B cell (primary cell): ENCODE results near the gene CABCOCO1.

Experiments
- EZH2 ChIP-seq: IDR thresholded peaks from 2 replicates; pipeline ENCODE4 v1.6.1; 2012; ENCODE audit warnings: borderline replicate concordance, low read depth, mild to moderate bottlenecking, moderate library complexity, low read length; ENCODE audit not compliant: insufficient read depth, poor library complexity, severe bottlenecking
- TF ChIP-seq, protein P1 (sequence below): fragments of 200-600 bp; IDR thresholded peaks from one replicate; pipeline ENCODE4 v1.8.0; 2022; ENCODE audit warnings: antibody characterized with exemption, mild to moderate bottlenecking

DNA sequence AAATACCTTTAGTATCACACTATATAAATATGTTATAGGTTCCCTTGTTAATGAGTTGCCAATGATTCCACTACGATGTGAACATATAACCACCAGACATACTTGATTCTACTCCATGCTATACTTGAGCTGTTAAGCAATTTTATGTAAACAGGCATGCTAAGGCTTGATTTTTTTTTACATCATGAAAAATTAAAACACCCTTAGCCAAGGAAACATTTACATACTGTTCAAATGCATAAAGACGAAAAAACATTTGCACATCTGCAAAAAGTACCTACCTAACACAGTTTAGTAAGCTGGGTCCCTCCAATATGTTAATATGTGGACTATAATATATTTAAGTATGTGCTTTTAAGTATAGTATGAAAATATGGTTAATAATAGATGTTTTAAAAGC lies 9.0 kb upstream of the CABCOCO1 start:
- TF ChIP-seq EZH2, result no peak
- TF ChIP-seq, protein P1, sequence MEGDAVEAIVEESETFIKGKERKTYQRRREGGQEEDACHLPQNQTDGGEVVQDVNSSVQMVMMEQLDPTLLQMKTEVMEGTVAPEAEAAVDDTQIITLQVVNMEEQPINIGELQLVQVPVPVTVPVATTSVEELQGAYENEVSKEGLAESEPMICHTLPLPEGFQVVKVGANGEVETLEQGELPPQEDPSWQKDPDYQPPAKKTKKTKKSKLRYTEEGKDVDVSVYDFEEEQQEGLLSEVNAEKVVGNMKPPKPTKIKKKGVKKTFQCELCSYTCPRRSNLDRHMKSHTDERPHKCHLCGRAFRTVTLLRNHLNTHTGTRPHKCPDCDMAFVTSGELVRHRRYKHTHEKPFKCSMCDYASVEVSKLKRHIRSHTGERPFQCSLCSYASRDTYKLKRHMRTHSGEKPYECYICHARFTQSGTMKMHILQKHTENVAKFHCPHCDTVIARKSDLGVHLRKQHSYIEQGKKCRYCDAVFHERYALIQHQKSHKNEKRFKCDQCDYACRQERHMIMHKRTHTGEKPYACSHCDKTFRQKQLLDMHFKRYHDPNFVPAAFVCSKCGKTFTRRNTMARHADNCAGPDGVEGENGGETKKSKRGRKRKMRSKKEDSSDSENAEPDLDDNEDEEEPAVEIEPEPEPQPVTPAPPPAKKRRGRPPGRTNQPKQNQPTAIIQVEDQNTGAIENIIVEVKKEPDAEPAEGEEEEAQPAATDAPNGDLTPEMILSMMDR, result no peak
